HEK293 (cell line): ENCODE measurements around the gene SERINC2.

Source experiments
- AEBP2 ChIP-seq: fragments of 450-650 bp; formaldehyde crosslinking; IDR thresholded peaks from 2 replicates; pipeline ENCODE4 v1.5.1; 2016; ENCODE audit warnings: missing biosample characterization, missing genetic modification characterization, borderline replicate concordance
- FEZF1 ChIP-seq: fragments of 450-650 bp; formaldehyde crosslinking; IDR thresholded peaks from 2 replicates; pipeline ENCODE4 v1.5.1; 2016; ENCODE audit warnings: missing biosample characterization, missing genetic modification characterization
- GLIS2 ChIP-seq: fragments of 450-650 bp; formaldehyde crosslinking; IDR thresholded peaks from 2 replicates; pipeline ENCODE4 v1.5.1; 2016; ENCODE audit warnings: missing biosample characterization, missing genetic modification characterization
- HOXD13 ChIP-seq: sonication (generic); formaldehyde crosslinking; IDR thresholded peaks from 2 replicates; pipeline ENCODE4 v1.8.0; 2022; ENCODE audit warnings: missing genetic modification reagents, borderline replicate concordance
- IKZF3 ChIP-seq: fragments of 450-650 bp; IDR thresholded peaks from 2 replicates; pipeline ENCODE4 v1.5.0; 2018; ENCODE audit warnings: missing biosample characterization, mild to moderate bottlenecking, missing genetic modification characterization, moderate library complexity
- OSR2 ChIP-seq: fragments of 450-650 bp; formaldehyde crosslinking; IDR thresholded peaks from 2 replicates; pipeline ENCODE4 v1.5.1; 2016; ENCODE audit warnings: missing biosample characterization, missing genetic modification characterization
- PRDM6 ChIP-seq: fragments of 450-650 bp; formaldehyde crosslinking; IDR thresholded peaks from 2 replicates; pipeline ENCODE4 v1.5.1; 2017; ENCODE audit warnings: missing biosample characterization, missing genetic modification characterization
- REPIN1 ChIP-seq: fragments of 450-650 bp; formaldehyde crosslinking; IDR thresholded peaks from 2 replicates; pipeline ENCODE4 v1.5.1; 2017; ENCODE audit warnings: missing biosample characterization, missing genetic modification characterization, low read depth
- SP2 ChIP-seq: fragments of 450-650 bp; formaldehyde crosslinking; IDR thresholded peaks from 2 replicates; pipeline ENCODE4 v1.5.1; 2016; ENCODE audit warnings: missing biosample characterization, missing genetic modification characterization
- ZBTB1 ChIP-seq: fragments of 450-650 bp; formaldehyde crosslinking; IDR thresholded peaks from 2 replicates; pipeline ENCODE4 v1.5.1; 2016; ENCODE audit warnings: missing biosample characterization, missing genetic modification characterization
- ZBTB20 ChIP-seq: fragments of 450-650 bp; formaldehyde crosslinking; IDR thresholded peaks from 2 replicates; pipeline ENCODE4 v1.5.1; 2016; ENCODE audit warnings: missing biosample characterization, missing genetic modification characterization
- ZNF121 ChIP-seq: fragments of 450-650 bp; formaldehyde crosslinking; IDR thresholded peaks from 2 replicates; pipeline ENCODE4 v1.5.1; 2016; ENCODE audit warnings: missing biosample characterization, missing genetic modification characterization
- ZNF146 ChIP-seq: fragments of 450-650 bp; formaldehyde crosslinking; IDR thresholded peaks from 2 replicates; pipeline ENCODE4 v1.5.1; 2016; ENCODE audit warnings: missing biosample characterization, missing genetic modification characterization
- ZNF214 ChIP-seq: fragments of 450-650 bp; formaldehyde crosslinking; IDR thresholded peaks from 2 replicates; pipeline ENCODE4 v1.5.1; 2017; ENCODE audit warnings: missing biosample characterization, mild to moderate bottlenecking, missing genetic modification characterization, borderline replicate concordance
- ZNF24 ChIP-seq: fragments of 450-650 bp; formaldehyde crosslinking; IDR thresholded peaks from 2 replicates; pipeline ENCODE4 v1.5.1; 2016; ENCODE audit warnings: missing biosample characterization, missing genetic modification characterization
- ZNF341 ChIP-seq: fragments of 450-650 bp; formaldehyde crosslinking; IDR thresholded peaks from 2 replicates; pipeline ENCODE4; 2016; ENCODE audit warnings: low read depth, missing biosample characterization, missing genetic modification characterization
- ZNF366 ChIP-seq: fragments of 450-650 bp; formaldehyde crosslinking; conservative IDR thresholded peaks from 2 replicates; pipeline ENCODE4 v1.5.1; 2016; ENCODE audit warnings: missing biosample characterization, missing genetic modification characterization
- ZNF423 ChIP-seq: fragments of 450-650 bp; formaldehyde crosslinking; IDR thresholded peaks from 2 replicates; pipeline ENCODE4 v1.5.1; 2016; ENCODE audit warnings: missing biosample characterization, missing genetic modification characterization
- ZNF501 ChIP-seq: fragments of 450-650 bp; formaldehyde crosslinking; IDR thresholded peaks from 2 replicates; pipeline ENCODE4 v1.5.1; 2016; ENCODE audit warnings: missing biosample characterization, missing genetic modification characterization
- ZNF558 ChIP-seq: fragments of 450-650 bp; formaldehyde crosslinking; IDR thresholded peaks from 2 replicates; pipeline ENCODE4 v1.5.1; 2016; ENCODE audit warnings: missing biosample characterization, missing genetic modification characterization
- ZNF580 ChIP-seq: fragments of 450-650 bp; formaldehyde crosslinking; IDR thresholded peaks from 2 replicates; pipeline ENCODE4 v1.5.1; 2016; ENCODE audit warnings: missing biosample characterization, missing genetic modification characterization
- ZNF610 ChIP-seq: fragments of 450-650 bp; formaldehyde crosslinking; IDR thresholded peaks from 2 replicates; pipeline ENCODE4 v1.5.1; 2016; ENCODE audit warnings: missing biosample characterization, missing genetic modification characterization, borderline replicate concordance
- ZNF623 ChIP-seq: fragments of 450-650 bp; formaldehyde crosslinking; IDR thresholded peaks from 2 replicates; pipeline ENCODE4 v1.5.1; 2016; ENCODE audit warnings: missing biosample characterization, missing genetic modification characterization
- ZNF664 ChIP-seq: fragments of 450-650 bp; formaldehyde crosslinking; IDR thresholded peaks from 2 replicates; pipeline ENCODE4 v1.5.1; 2016; ENCODE audit warnings: missing biosample characterization, missing genetic modification characterization
- TF ChIP-seq, protein P1 (sequence below): sonication (generic); formaldehyde crosslinking; IDR thresholded peaks from 2 replicates; pipeline ENCODE4 v1.8.1; 2022; ENCODE audit warnings: mild to moderate bottlenecking, moderate library complexity, missing genetic modification reagents
- TF ChIP-seq, protein P2 (sequence below): fragments of 450-650 bp; formaldehyde crosslinking; IDR thresholded peaks from 2 replicates; pipeline ENCODE4 v1.5.0; 2017; ENCODE audit warnings: missing biosample characterization, missing genetic modification characterization, borderline replicate concordance
- TF ChIP-seq, protein P3 (sequence below): fragments of 450-650 bp; formaldehyde crosslinking; IDR thresholded peaks from 2 replicates; pipeline ENCODE4 v1.5.1; 2016; ENCODE audit warnings: missing biosample characterization, missing genetic modification characterization
- TF ChIP-seq, protein P4 (sequence below): fragments of 450-650 bp; IDR thresholded peaks from 2 replicates; pipeline ENCODE4 v1.5.1; 2018; ENCODE audit warnings: missing biosample characterization, mild to moderate bottlenecking, missing genetic modification characterization

The SERINC2 gene

DNA sequence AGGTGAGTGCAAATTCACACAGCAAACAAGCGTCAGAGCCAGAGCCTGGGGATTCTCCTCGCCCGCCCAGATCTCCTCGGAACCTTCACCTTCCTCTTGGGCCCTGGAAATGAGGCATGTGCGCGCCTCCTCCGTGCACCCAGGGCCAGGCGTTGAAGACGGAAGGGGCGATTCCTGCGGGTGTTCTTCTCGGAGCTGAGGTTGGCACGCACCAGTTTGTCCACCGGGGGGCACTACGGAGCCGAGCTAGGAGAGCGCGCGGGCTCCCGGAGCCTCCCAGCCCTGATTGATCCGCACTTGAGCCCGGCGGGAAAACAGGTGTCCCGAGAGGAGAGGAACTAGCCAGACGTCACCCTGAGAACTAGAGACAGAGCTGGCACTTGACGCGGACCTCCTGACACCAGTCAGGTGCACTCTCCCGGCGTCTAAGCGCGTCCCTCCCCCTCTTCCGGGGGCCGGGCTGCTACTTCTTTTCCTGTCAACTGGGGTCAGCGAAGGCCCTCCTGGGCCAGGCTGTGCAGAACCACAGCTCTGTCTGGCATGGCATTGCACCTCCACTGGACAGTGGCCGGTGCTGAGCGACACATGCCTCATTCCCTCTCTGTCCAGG lies 18.3 kb upstream of the SERINC2 start (continued):
- no peak for TF ChIP-seq OSR2
- TF ChIP-seq ZNF214 (tag by site-specific recombination), result no peak
- TF ChIP-seq, protein P1, sequence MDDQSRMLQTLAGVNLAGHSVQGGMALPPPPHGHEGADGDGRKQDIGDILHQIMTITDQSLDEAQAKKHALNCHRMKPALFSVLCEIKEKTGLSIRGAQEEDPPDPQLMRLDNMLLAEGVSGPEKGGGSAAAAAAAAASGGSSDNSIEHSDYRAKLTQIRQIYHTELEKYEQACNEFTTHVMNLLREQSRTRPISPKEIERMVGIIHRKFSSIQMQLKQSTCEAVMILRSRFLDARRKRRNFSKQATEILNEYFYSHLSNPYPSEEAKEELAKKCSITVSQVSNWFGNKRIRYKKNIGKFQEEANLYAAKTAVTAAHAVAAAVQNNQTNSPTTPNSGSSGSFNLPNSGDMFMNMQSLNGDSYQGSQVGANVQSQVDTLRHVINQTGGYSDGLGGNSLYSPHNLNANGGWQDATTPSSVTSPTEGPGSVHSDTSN (CRISPR knock-in tag), result no peak
- peak; percentile 54 for TF ChIP-seq GLIS2 (tag by site-specific recombination)
- TF ChIP-seq ZNF580 (tag by site-specific recombination), result no peak
- TF ChIP-seq ZNF623 (tag by site-specific recombination), result no peak
- TF ChIP-seq ZNF146 (tag by site-specific recombination), result no peak
- TF ChIP-seq ZNF341 (tag by site-specific recombination), result no peak
- no peak for TF ChIP-seq ZNF664 (tag by site-specific recombination)
- TF ChIP-seq ZBTB20 (tag by site-specific recombination), result peak; percentile 71
- no peak for TF ChIP-seq ZNF121
- no peak for TF ChIP-seq FEZF1 (tag by site-specific recombination)
- TF ChIP-seq IKZF3 (tag by site-specific recombination), result peak; percentile 95
- TF ChIP-seq, protein P2, sequence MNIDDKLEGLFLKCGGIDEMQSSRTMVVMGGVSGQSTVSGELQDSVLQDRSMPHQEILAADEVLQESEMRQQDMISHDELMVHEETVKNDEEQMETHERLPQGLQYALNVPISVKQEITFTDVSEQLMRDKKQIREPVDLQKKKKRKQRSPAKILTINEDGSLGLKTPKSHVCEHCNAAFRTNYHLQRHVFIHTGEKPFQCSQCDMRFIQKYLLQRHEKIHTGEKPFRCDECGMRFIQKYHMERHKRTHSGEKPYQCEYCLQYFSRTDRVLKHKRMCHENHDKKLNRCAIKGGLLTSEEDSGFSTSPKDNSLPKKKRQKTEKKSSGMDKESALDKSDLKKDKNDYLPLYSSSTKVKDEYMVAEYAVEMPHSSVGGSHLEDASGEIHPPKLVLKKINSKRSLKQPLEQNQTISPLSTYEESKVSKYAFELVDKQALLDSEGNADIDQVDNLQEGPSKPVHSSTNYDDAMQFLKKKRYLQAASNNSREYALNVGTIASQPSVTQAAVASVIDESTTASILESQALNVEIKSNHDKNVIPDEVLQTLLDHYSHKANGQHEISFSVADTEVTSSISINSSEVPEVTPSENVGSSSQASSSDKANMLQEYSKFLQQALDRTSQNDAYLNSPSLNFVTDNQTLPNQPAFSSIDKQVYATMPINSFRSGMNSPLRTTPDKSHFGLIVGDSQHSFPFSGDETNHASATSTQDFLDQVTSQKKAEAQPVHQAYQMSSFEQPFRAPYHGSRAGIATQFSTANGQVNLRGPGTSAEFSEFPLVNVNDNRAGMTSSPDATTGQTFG, result no peak
- no peak for TF ChIP-seq HOXD13
- no peak for TF ChIP-seq ZBTB1 (tag by site-specific recombination)
- no peak for TF ChIP-seq ZNF558 (tag by site-specific recombination)
- no peak for TF ChIP-seq AEBP2 (tag by site-specific recombination)
- no peak for TF ChIP-seq ZNF423 (tag by site-specific recombination)
- TF ChIP-seq, protein P3, sequence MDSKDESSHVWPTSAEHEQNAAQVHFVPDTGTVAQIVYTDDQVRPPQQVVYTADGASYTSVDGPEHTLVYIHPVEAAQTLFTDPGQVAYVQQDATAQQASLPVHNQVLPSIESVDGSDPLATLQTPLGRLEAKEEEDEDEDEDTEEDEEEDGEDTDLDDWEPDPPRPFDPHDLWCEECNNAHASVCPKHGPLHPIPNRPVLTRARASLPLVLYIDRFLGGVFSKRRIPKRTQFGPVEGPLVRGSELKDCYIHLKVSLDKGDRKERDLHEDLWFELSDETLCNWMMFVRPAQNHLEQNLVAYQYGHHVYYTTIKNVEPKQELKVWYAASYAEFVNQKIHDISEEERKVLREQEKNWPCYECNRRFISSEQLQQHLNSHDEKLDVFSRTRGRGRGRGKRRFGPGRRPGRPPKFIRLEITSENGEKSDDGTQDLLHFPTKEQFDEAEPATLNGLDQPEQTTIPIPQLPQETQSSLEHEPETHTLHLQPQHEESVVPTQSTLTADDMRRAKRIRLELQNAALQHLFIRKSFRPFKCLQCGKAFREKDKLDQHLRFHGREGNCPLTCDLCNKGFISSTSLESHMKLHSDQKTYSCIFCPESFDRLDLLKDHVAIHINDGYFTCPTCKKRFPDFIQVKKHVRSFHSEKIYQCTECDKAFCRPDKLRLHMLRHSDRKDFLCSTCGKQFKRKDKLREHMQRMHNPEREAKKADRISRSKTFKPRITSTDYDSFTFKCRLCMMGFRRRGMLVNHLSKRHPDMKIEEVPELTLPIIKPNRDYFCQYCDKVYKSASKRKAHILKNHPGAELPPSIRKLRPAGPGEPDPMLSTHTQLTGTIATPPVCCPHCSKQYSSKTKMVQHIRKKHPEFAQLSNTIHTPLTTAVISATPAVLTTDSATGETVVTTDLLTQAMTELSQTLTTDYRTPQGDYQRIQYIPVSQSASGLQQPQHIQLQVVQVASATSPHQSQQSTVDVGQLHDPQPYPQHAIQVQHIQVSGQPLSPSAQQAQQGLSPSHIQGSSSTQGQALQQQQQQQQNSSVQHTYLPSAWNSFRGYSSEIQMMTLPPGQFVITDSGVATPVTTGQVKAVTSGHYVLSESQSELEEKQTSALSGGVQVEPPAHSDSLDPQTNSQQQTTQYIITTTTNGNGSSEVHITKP (tag by site-specific recombination), result peak; percentile 87
- TF ChIP-seq ZNF366 (tag by site-specific recombination), result peak; percentile 62; the same call in 1 of the 2 replicates
- TF ChIP-seq ZNF610 (tag by site-specific recombination), result no peak
- TF ChIP-seq, protein P4, sequence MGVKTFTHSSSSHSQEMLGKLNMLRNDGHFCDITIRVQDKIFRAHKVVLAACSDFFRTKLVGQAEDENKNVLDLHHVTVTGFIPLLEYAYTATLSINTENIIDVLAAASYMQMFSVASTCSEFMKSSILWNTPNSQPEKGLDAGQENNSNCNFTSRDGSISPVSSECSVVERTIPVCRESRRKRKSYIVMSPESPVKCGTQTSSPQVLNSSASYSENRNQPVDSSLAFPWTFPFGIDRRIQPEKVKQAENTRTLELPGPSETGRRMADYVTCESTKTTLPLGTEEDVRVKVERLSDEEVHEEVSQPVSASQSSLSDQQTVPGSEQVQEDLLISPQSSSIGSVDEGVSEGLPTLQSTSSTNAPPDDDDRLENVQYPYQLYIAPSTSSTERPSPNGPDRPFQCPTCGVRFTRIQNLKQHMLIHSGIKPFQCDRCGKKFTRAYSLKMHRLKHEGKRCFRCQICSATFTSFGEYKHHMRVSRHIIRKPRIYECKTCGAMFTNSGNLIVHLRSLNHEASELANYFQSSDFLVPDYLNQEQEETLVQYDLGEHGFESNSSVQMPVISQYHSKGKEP, result no peak
- no peak for TF ChIP-seq PRDM6
- TF ChIP-seq REPIN1 (tag by site-specific recombination), result no peak
- peak; percentile 51; the same call in 1 of the 2 replicates for TF ChIP-seq ZNF501 (tag by site-specific recombination)
- TF ChIP-seq SP2 (tag by site-specific recombination), result peak; percentile 65
- peak; percentile 51; the same call in 1 of the 2 replicates for TF ChIP-seq ZNF24
